ENCODE data around the gene PTK6.

PTK6 gene

GRCh38 chr20:63578224-63579016 is 41.2 kb upstream of the PTK6 start:
- no peak for TF ChIP-seq EZH2phosphoT487 (IDR thresholded peaks at IDR 0.05; ENCODE audit: borderline replicate concordance, low read length)
- no peak for TF ChIP-seq CTCF (IDR thresholded peaks at IDR 0.05; ENCODE audit: low read depth, low read length, poor library complexity, severe bottlenecking)
- Histone ChIP-seq H3K27me3 (ENCODE audit: control insufficient read depth, low read length) (peaks cover 25% of the 10 kb centered on the region), H3K9me3 (ENCODE audit: control insufficient read depth, insufficient read depth, low read length) (no peaks in the 10 kb centered on the region), H3K4me2 (ENCODE audit: low read length) (no peak overlapping the region), H3K79me2 (ENCODE audit: control insufficient read depth, low read length) (no peaks in the 10 kb centered on the region), H3K27ac (ENCODE audit: low read depth, low read length) (no peak overlapping the region), H3K4me3 (ENCODE audit: low read length) (no peak overlapping the region), H3F3A (ENCODE audit: control insufficient read depth, insufficient read depth) (no peaks in the 10 kb centered on the region), H3K4me1 (ENCODE audit: control insufficient read depth, low read length) (peaks cover 7% of the 10 kb centered on the region), H4K20me1 (ENCODE audit: control insufficient read depth, insufficient read depth, low read depth, low read length) (no peaks in the 10 kb centered on the region), H3K9me2 (replicated peaks; ENCODE audit: control insufficient read depth, low read length) (no peaks in the 10 kb centered on the region), H3K36me3 (ENCODE audit: control insufficient read depth, low read length) (no peaks in the 10 kb centered on the region)

GRCh38 chr20:63577317-63577894 is 40.2 kb upstream of the PTK6 start:
- H3K79me2 ChIP-seq (ENCODE audit: control insufficient read depth, low read length) = no peaks in the 10 kb centered on the region
- no peak overlapping the region for H3K27ac ChIP-seq (ENCODE audit: low read depth, low read length)
- no peak overlapping the region for H3K4me2 ChIP-seq (ENCODE audit: low read length)
- H3K9me2 ChIP-seq (replicated peaks; ENCODE audit: control insufficient read depth, low read length) = no peaks in the 10 kb centered on the region
- H3K27me3 ChIP-seq (ENCODE audit: control insufficient read depth, low read length) = peaks cover 25% of the 10 kb centered on the region
- H3K4me3 ChIP-seq (ENCODE audit: low read length) = no peak overlapping the region
- H4K20me1 ChIP-seq (ENCODE audit: control insufficient read depth, insufficient read depth, low read depth, low read length) = no peaks in the 10 kb centered on the region
- H3K36me3 ChIP-seq (ENCODE audit: control insufficient read depth, low read length) = no peaks in the 10 kb centered on the region
- H3F3A ChIP-seq (ENCODE audit: control insufficient read depth, insufficient read depth) = no peaks in the 10 kb centered on the region
- no peaks in the 10 kb centered on the region for H3K9me3 ChIP-seq (ENCODE audit: control insufficient read depth, insufficient read depth, low read length)
- TF ChIP-seq EZH2phosphoT487 (IDR thresholded peaks at IDR 0.05; ENCODE audit: borderline replicate concordance, low read length) = no peak
- TF ChIP-seq CTCF (IDR thresholded peaks at IDR 0.05; ENCODE audit: low read depth, low read length, poor library complexity, severe bottlenecking) = no peak
- H3K4me1 ChIP-seq (ENCODE audit: control insufficient read depth, low read length) = peaks cover 7% of the 10 kb centered on the region

GRCh38 chr20:63576311-63576710 is 39.1 kb upstream of the PTK6 start:
- Histone ChIP-seq H3K9me3 (ENCODE audit: control insufficient read depth, insufficient read depth, low read length) (no peaks in the 10 kb centered on the region), H4K20me1 (ENCODE audit: control insufficient read depth, insufficient read depth, low read depth, low read length) (no peaks in the 10 kb centered on the region), H3K4me1 (ENCODE audit: control insufficient read depth, low read length) (peaks cover 7% of the 10 kb centered on the region), H3K36me3 (ENCODE audit: control insufficient read depth, low read length) (no peaks in the 10 kb centered on the region), H3K27ac (ENCODE audit: low read depth, low read length) (no peak overlapping the region), H3K4me3 (ENCODE audit: low read length) (no peak overlapping the region), H3K4me2 (ENCODE audit: low read length) (no peak overlapping the region), H3K27me3 (ENCODE audit: control insufficient read depth, low read length) (peaks cover 24% of the 10 kb centered on the region), H3F3A (ENCODE audit: control insufficient read depth, insufficient read depth) (no peaks in the 10 kb centered on the region), H3K79me2 (ENCODE audit: control insufficient read depth, low read length) (no peaks in the 10 kb centered on the region), H3K9me2 (replicated peaks; ENCODE audit: control insufficient read depth, low read length) (no peaks in the 10 kb centered on the region)
- no peak for TF ChIP-seq EZH2phosphoT487 (IDR thresholded peaks at IDR 0.05; ENCODE audit: borderline replicate concordance, low read length)
- TF ChIP-seq CTCF (IDR thresholded peaks at IDR 0.05; ENCODE audit: low read depth, low read length, poor library complexity, severe bottlenecking) = no peak
